AG09309 (cell line): ENCODE measurements around the gene PIH1D2.
A peak's percentile ranks its signal among the peaks of the same experiment; 100 is the strongest.
"Not testable (repeated sequence)": the region's sequence is repeated elsewhere in the genome, so short reads cannot be mapped to it uniquely, and the experiment has no call there.

Experiments used
- DNase-seq: peaks from one replicate; pipeline ENCODE4 v3.0.0-alpha.2; 2010; ENCODE audit warnings: low read depth
- H3K4me3 ChIP-seq: 2 replicates; pipeline ENCODE4 v1.5.1; 2011; ENCODE audit warnings: mild to moderate bottlenecking, low read depth, low read length, moderate library complexity; ENCODE audit not compliant: control insufficient read depth
- TF ChIP-seq, protein P1 (sequence below): IDR thresholded peaks from 2 replicates; pipeline ENCODE4 v1.5.1; 2011; ENCODE audit warnings: mild to moderate bottlenecking, low read depth, low read length, inconsistent platforms; ENCODE audit not compliant: insufficient read depth, control insufficient read depth; ENCODE audit errors: missing control alignments

The PIH1D2 gene

DNA sequence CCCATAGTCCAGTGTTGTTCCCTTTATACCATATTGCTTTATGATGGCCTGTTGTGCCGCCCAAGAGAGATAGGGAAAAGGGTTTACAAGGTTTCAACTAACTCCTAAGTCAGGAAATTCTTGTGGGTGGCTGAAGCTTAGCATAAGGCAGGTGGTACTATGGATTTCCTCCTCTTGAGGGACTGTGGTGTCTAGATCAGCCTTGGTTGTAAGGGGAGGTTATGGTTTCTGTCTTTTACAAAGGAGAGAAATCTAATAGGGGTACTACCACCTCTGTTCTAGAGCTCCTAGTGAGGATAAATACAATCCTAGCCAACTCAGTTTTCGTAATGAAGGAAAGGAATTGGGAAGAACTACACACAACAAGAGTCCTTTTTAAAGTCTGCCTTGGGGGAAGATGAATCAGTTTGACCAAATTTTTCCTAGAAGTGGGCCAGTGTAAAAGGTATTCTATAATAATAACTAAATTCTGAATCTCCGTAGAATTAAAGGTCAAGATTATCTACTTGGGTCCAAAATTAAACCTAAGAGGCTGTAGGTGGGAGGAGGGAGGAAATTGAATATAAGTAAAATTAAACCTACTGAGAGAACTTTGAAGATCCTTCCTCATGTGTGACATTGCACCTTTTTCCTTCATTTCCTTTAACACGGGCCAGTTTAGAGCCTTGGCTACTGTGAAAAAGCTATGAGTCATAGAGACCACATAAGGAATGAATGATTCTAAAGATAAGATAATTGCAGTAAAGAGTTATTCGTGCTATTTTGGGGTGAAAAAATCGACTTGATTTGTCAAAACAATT, 31.5 kb downstream of the PIH1D2 start:
- DNase-seq, result peak; percentile 16
- no peak overlapping the region for H3K4me3 ChIP-seq
- TF ChIP-seq, protein P1, sequence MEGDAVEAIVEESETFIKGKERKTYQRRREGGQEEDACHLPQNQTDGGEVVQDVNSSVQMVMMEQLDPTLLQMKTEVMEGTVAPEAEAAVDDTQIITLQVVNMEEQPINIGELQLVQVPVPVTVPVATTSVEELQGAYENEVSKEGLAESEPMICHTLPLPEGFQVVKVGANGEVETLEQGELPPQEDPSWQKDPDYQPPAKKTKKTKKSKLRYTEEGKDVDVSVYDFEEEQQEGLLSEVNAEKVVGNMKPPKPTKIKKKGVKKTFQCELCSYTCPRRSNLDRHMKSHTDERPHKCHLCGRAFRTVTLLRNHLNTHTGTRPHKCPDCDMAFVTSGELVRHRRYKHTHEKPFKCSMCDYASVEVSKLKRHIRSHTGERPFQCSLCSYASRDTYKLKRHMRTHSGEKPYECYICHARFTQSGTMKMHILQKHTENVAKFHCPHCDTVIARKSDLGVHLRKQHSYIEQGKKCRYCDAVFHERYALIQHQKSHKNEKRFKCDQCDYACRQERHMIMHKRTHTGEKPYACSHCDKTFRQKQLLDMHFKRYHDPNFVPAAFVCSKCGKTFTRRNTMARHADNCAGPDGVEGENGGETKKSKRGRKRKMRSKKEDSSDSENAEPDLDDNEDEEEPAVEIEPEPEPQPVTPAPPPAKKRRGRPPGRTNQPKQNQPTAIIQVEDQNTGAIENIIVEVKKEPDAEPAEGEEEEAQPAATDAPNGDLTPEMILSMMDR, result no peak

DNA sequence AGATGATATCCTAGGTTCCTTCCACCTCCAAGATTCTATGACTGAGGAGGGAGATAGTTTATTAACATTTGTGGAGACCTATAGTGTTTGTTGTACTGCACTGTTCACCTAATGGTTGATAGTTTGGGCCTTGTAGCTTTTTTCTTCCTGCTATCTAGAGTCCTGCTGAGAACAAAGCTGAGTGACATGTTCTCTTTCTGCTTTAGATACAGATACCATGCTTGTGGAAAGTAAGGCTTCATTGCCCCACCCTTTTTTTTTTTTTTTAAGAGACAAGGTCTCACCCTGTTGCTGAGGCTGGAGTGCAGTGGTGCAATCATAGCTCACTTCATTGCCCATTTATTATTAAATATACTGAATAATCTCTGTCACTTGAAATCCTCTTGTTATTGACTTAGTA, 36.3 kb downstream of the PIH1D2 start:
- DNase-seq, result no peak
- H3K4me3 ChIP-seq, result no peak overlapping the region
- TF ChIP-seq, protein P1, result no peak

DNA sequence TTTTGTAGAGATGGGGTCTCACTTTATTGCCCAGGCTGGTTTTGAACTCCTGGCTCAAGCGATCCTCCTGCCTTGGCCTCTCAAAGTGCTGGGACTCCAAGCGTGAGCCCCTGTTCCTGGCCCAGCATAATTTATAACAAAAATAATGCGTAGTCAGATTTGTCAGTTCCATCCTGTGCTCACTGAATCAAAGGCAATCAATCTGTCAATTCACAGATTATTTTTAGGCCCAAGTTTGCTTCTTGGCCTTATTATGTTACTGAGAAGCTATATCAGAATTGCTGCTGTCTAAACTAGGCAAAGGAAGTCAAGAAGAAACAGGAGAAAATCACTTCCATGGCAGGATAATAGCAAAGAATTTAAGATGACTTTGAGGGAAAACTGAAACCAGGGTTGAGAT, 39.9 kb downstream of the PIH1D2 start:
- TF ChIP-seq, protein P1, result no peak
- no peak overlapping the region for H3K4me3 ChIP-seq
- DNase-seq, result no peak

DNA sequence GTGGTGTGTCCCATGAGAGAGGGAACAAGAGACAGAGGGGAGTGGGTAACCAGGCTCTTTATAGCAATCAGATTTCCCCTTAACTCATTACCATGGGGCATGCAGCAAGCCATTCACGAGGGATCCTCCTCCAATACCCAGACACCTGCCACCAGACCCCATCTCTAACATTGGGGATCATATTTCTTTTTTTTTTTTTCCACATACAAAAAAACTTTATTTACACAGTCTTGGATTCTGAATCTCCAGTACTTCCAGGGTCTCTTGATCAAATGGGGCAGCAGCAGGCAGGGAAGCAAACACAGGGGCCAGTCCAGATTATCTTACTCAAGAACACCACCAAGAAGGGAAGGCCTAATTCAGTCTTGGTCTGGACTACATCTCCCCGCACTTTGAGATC, 44.4 kb downstream of the PIH1D2 start:
- TF ChIP-seq, protein P1, result no peak
- DNase-seq, result no peak
- no peak overlapping the region for H3K4me3 ChIP-seq

DNA sequence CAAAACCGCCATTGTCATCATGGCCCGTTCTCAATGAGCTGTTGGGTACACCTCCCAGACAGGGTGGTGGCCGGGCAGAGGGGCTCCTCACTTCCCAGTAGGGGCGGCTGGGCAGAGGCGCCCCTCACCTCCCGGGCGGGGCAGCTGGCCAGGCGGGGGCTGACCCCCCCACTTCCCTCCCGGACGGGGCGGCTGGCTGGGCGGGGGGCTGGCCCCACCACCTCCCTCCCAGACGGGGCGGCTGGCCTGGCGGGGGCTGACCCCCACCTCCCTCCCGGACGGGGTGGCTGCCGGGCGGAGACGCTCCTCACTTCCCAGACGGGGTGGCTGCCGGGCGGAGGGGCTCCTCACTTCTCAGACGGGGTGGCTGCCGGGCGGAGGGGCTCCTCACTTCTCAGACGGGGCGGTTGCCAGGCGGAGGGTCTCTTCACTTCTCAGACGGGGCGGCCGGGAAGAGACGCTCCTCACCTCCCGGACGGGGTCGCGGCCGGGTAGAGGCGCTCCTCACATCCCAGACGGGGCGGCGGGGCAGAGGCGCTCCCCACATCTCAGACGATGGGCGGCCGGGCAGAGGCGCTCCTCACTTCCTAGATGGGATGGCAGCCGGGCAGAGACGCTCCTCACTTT, 46.9 kb downstream of the PIH1D2 start:
- H3K4me3 ChIP-seq, DNase-seq: not testable (repeated sequence)

DNA sequence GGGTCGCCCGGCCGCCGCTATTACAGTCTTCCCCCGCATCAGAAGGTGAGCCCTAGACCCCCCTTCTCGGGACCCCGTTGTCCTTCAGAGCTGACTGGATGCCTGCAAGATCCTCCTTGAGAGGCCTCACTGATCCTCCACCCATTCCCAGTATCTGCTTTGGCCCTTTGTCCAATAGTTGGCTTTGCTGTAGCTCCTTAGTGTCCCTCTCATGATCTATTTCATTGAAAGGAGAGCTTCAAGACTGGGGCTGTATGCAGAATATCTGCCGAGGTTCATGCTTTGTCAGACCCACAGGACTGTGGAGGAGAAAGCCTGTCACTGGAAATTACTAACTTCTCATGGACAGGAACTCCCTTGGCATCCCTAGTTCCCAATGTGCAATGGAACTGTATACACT, 48.1 kb downstream of the PIH1D2 start:
- DNase-seq, result no peak
- peak overlapping the region; percentile 67 for H3K4me3 ChIP-seq
- TF ChIP-seq, protein P1, result no peak

DNA sequence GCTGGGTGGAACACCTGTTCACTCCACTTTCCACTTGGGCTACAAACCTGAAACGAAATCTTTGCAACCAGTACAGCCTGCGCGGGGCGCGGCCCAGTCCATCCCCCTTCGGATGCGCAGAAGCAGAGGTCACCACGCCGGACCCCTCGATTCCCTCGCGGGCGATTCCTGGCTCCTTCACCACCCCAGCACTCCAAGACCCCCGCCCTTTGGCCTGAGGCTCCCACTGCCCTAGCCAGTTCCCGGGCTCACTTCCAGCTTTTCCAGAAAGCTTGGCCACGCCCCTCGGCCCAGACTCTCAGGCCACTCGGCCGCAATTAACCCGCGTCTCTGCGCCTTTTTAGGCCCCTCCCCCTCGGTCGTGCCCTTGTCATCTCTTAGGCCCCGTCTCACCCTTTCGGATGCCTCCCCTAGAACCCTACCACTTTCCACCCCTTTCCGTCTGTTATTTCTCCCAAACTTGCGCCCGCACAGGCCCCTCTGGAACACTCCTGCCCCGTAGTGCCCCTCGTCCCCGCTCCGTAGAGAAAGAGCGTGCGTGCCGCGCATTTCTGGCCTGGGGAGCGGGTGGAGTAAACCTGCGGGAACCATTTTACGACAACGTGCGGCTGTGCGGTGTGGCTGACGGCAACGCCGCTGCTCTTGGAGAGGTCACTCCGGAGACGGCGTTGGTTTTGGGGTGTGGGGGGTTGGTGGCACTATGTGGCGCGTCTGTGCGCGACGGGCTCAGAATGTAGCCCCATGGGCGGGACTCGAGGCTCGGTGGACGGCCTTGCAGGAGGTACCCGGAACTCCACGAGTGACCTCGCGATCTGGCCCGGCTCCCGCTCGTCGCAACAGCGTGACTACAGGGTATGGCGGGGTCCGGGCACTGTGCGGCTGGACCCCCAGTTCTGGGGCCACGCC, 48.8 kb downstream of the PIH1D2 start, which contains the start of gene DLAT:
Gene DLAT, plus strand, starts transcription at position 636 of the 906 bp plus-strand sequence. Its CDS starts 65 bp downstream, at position 701.
- no peak for DNase-seq
- TF ChIP-seq, protein P1, result no peak
- peak within 1 kb of the TSS; percentile 67 for H3K4me3 ChIP-seq
